ACC112 (cell line): Measurements from ENCODE around the gene FANK1.
"Not testable (repeated sequence)": the region's sequence is repeated elsewhere in the genome, so short reads cannot be mapped to it uniquely, and the experiment has no call there.

Experiments used
- H2AFZ ChIP-seq: fragments of 200-600 bp; sonication (generic); one replicate; pipeline ENCODE4 v1.6.0; 2017; ENCODE audit warnings: antibody characterized with exemption, low read length; ENCODE audit not compliant: unreplicated experiment
- H3K27ac ChIP-seq: fragments of 200-600 bp; sonication (generic); 2 replicates; pipeline ENCODE4 v1.5.1; 2014; ENCODE audit warnings: low read depth, mild to moderate bottlenecking, antibody characterized with exemption, low read length, moderate library complexity
- H3K27me3 ChIP-seq: fragments of 200-600 bp; sonication (generic); 2 replicates; pipeline ENCODE4 v1.6.1; 2014; ENCODE audit warnings: mild to moderate bottlenecking, antibody characterized with exemption, low read length, moderate library complexity, mixed read lengths; ENCODE audit not compliant: insufficient read depth
- H3K36me3 ChIP-seq: fragments of 200-600 bp; sonication (generic); 2 replicates; pipeline ENCODE4 v1.6.1; 2016; ENCODE audit warnings: mild to moderate bottlenecking, antibody characterized with exemption, low read length, moderate library complexity, mixed read lengths; ENCODE audit not compliant: insufficient read depth
- H3K4me1 ChIP-seq: fragments of 200-600 bp; sonication (generic); one replicate; pipeline ENCODE4 v1.6.1; 2016; ENCODE audit warnings: low read length, mixed read lengths; ENCODE audit not compliant: insufficient read depth, unreplicated experiment, control insufficient read depth
- H3K4me3 ChIP-seq: fragments of 200-600 bp; sonication (generic); 2 replicates; pipeline ENCODE4 v1.5.1; 2014; ENCODE audit warnings: mild to moderate bottlenecking, low read depth, low read length
- H3K79me2 ChIP-seq: fragments of 200-600 bp; sonication (generic); one replicate; pipeline ENCODE4 v1.6.0; 2016; ENCODE audit warnings: low read length; ENCODE audit not compliant: control insufficient read depth, unreplicated experiment, insufficient read depth

Gene FANK1

DNA sequence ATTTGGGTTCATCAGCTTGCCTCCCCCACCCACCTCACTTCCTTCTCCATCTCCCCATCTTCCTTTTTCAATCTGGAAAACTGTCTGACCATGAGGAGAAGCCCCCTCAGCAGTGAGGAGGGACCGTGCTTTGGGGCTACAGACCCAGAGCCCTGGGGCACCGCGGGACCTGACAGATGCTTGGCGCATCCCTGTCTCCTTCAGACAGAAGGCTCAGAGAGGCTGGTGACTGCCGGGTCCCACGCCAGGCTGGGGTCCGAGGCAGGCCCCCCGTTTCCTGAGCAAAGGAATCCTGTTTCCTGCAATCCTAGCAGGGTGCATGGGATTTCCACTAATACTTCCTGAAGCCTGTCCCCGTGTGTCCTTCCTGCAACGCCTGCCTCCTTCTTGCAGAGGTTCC, 147.0 kb downstream of the FANK1 start:
- H3K27ac ChIP-seq, result no peak overlapping the region
- H3K36me3 ChIP-seq, result peaks cover 20% of the 10 kb centered on the region; the same call in 1 of the 2 replicates
- no peaks in the 10 kb centered on the region for H3K79me2 ChIP-seq
- H2AFZ ChIP-seq, result no peak overlapping the region
- H3K4me1 ChIP-seq, result no peaks in the 10 kb centered on the region
- no peaks in the 10 kb centered on the region for H3K27me3 ChIP-seq
- H3K4me3 ChIP-seq, result no peak overlapping the region

DNA sequence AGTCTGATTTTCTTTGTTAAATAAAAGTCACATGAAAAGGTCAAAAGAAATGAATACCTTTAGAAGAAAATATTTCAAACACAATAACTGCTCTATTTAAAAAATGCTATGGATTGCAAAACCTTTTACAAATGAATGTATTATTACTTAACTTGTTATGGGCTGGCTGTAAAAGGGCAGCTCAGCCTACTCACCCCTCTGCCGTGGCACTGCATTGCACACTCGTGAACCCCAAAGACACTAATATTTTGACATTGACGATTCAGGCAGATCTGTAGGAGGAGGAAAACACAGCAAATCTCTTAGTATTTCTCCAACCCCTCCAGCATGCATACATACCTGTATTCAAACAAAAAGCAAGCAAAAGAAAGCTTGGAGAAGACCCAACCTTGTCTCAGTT, 149.5 kb downstream of the FANK1 start:
- Histone ChIP-seq H3K4me1 (peaks cover 10% of the 10 kb centered on the region), H3K36me3 (peaks cover 19% of the 10 kb centered on the region; the same call in 1 of the 2 replicates), H2AFZ (no peak overlapping the region), H3K27ac (no peak overlapping the region), H3K27me3 (no peaks in the 10 kb centered on the region), H3K79me2 (no peaks in the 10 kb centered on the region), H3K4me3 (no peak overlapping the region)

DNA sequence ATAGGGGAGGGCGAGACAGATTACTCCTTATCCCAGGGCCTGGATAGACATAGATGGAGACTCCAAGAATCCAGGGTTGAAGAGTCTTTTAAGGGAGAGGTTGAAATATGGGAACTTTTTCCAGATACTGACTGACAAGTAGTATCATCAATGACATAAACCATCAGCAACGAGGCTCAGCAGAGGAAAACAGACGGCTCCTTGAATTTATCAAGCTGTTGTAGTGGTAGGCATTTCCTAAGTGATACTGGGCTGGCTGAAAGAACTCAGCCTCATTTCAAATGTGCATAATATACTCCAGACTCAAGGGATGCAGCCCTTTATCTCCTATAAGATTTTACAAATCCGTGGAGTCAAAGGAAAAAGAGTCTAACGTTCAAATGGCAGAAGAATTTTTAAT, 150.5 kb downstream of the FANK1 start:
- Histone ChIP-seq H3K27ac (no peak overlapping the region), H3K27me3 (no peaks in the 10 kb centered on the region), H3K4me3 (no peak overlapping the region), H3K4me1 (peaks cover 10% of the 10 kb centered on the region), H3K36me3 (peaks cover 15% of the 10 kb centered on the region; the same call in 1 of the 2 replicates), H3K79me2 (no peaks in the 10 kb centered on the region), H2AFZ (no peak overlapping the region)

DNA sequence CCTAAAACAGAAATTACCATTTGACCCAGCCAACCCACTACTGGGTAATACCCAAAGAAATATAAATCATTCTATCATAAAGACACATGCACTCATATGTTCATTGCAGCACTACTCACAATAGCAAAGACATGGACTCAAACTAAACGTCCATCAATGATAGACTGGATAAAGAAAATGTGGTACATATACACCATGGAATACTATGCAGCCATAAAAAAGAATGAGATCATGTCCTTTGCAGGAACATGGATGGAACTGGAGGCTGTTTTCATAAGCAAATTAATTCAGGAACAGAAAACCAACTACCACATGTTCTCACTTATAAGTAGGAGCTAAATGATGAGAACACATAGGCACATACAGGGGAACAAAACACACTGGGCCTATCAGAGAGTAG, 151.4 kb downstream of the FANK1 start:
- H3K4me3 ChIP-seq, H3K27ac ChIP-seq, H2AFZ ChIP-seq, H3K4me1 ChIP-seq, H3K79me2 ChIP-seq, H3K27me3 ChIP-seq: not testable (repeated sequence)
- H3K36me3 ChIP-seq, result peaks cover 15% of the 10 kb centered on the region; the same call in 1 of the 2 replicates

DNA sequence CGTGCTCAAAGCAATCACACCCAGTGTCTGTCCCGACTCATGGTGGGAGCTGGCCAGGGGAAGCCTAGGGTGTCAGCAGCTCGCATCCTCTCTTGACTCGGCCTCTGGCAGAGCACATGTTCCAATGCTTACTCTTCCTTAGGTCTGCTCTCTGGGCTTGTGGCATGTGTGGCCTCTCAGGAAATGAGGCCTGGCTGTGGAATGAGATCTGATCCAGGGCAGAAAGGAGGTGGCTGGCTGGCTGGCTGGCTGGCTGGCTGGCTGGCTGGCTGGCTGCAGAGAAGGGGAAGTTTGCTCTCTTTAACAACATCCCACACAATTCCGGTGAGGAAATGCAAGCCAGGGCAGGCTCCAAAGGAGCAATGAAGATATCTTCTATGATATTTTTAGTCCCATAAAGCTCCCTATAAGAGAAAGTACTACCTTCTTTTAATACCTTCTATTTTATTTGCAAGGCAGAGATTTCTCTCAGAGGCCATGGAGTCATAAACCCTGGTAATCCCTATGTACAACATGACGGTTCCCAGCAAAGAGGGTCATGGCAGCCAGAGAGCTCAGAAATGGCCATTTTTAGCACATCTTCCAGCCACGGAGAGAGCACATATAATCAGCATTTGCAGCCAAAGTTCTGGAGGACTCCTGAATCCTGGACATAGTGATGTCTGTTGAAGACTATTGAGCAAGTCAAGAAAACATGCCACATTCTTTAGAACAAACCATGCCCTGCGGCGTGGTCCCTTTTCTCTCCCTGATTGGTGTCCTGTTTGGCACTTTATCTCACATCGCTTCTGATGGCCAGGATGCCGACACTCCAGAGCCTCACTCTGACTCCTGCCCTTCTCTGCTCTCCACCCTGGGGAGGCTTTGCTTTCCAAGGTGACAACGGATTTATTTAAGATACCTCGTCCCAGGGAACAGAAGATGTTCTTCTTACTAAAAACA, 153.7 kb downstream of the FANK1 start:
- Histone ChIP-seq H3K36me3 (peaks cover 11% of the 10 kb centered on the region; the same call in 1 of the 2 replicates), H3K79me2 (no peaks in the 10 kb centered on the region), H3K27me3 (no peaks in the 10 kb centered on the region), H3K4me3 (no peak overlapping the region), H3K27ac (no peak overlapping the region; the same call in 1 of the 2 replicates), H2AFZ (no peak overlapping the region), H3K4me1 (peaks cover 10% of the 10 kb centered on the region)

DNA sequence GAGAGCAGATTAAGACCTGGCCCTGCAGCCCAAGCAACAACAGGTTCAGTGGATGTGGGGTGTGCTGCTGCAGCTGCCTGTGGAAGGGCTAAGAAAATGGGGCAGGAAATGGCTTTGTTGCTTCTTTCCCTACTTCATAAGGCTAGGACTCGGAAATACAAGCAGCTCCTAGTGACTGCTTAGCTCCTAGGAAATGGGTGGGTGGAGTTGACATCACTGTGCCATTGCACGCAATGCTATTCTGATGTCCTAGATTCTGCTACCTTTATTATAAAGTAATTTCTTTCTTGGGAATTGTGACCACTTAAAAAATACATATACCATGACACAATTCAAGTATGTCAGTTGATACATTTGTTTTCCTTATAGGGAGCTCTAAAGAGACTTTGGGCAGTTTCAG, 155.8 kb downstream of the FANK1 start:
- Histone ChIP-seq H3K79me2 (no peaks in the 10 kb centered on the region), H3K4me3 (no peak overlapping the region), H3K36me3 (peaks cover 6% of the 10 kb centered on the region; the same call in 1 of the 2 replicates), H2AFZ (no peak overlapping the region), H3K4me1 (peaks cover 10% of the 10 kb centered on the region), H3K27me3 (no peaks in the 10 kb centered on the region), H3K27ac (no peak overlapping the region)

DNA sequence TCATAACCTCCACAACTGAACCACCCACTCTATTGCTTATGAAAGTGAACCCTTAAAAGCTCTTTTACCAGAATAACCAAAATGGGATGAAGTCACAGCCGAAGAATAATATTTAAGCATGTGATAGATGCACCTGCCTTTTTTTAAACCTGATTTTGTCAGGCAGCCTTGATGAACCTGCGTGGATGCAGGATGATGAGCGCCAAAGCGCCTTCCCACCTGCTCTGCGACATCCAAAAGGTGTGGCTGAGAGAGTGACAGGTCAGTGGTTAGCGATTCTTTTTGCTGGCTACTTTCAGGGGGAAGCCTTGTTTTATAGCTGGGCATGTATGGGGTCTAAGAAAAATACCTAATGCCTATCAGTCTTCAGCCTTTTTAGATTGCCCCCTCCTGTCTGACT, 157.8 kb downstream of the FANK1 start:
- Histone ChIP-seq H3K4me1 (peaks cover 17% of the 10 kb centered on the region), H3K27me3 (no peaks in the 10 kb centered on the region), H3K27ac (no peak overlapping the region), H2AFZ (no peak overlapping the region), H3K4me3 (no peak overlapping the region), H3K36me3 (no peaks in the 10 kb centered on the region), H3K79me2 (no peaks in the 10 kb centered on the region)

DNA sequence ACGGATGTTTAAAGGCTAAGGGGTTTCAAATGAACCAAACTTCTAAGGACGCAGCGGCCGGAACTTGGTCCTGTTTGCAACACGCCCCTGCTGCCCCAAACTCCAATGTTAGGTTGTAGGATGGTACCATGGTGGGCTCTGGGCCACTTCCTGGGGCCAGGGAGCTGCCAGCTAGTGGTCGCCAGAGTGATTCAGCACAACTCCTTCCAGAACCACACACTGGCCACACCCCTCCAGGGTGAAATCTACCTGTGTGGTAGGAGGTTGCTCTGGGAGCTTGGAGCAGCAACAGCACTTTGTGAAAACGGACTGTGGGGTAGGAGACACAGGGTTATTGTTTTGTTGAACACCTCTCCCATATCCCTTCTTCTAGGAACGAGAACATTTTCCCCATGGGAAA, 161.1 kb downstream of the FANK1 start:
- H2AFZ ChIP-seq, result no peak overlapping the region
- no peaks in the 10 kb centered on the region for H3K79me2 ChIP-seq
- no peak overlapping the region for H3K27ac ChIP-seq
- H3K4me1 ChIP-seq, result peaks cover 39% of the 10 kb centered on the region
- no peaks in the 10 kb centered on the region for H3K36me3 ChIP-seq
- H3K4me3 ChIP-seq, result no peak overlapping the region
- no peaks in the 10 kb centered on the region for H3K27me3 ChIP-seq

DNA sequence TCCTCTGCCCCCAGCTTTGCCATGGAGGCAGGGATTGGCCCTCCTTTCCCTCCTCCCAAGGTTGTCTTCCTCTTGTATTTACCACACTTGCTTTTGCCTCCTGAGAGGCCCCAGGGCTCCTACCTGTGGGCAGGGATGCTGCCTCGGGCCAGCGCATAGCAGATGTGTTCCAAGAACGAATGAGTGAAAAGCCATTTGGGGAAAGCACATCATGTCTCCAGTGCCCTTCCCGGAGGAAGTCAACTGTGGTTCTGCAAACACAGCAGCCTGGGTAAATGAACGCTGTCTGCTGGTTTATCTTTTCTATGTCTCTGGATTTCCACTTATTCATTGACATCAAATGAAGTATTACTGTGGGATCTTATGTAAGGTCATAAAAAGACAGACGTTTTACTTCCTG, 161.7 kb downstream of the FANK1 start:
- H3K4me3 ChIP-seq, result no peak overlapping the region
- no peaks in the 10 kb centered on the region for H3K27me3 ChIP-seq
- no peaks in the 10 kb centered on the region for H3K79me2 ChIP-seq
- peaks cover 45% of the 10 kb centered on the region for H3K4me1 ChIP-seq
- no peaks in the 10 kb centered on the region for H3K36me3 ChIP-seq
- H2AFZ ChIP-seq, result no peak overlapping the region
- H3K27ac ChIP-seq, result no peak overlapping the region

DNA sequence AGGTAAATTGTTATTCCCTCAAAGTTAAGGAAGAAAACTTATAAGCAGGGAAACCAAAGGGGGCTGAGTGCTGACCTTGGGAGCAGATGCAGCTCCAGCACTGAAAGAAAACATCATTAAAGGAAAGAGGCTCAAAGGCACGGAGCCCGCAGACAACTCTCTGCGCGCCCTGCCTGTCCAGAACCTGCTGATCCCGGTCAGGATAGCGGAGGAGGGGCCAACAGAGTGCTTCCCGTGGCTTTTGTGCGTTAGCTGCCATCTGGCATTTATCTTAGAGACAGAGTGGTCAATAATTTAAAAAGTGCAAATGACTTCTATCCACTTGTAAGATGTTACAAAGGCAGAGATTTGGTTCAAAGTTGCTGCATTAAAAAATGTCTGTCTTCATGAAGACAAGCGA, 162.1 kb downstream of the FANK1 start:
- Histone ChIP-seq H3K4me3 (no peak overlapping the region), H3K27ac (no peak overlapping the region), H3K4me1 (peaks cover 49% of the 10 kb centered on the region), H3K36me3 (no peaks in the 10 kb centered on the region), H3K79me2 (no peaks in the 10 kb centered on the region), H2AFZ (no peak overlapping the region), H3K27me3 (no peaks in the 10 kb centered on the region)
